Measurements from ENCODE around the gene COL20A1.
A peak's percentile ranks its signal among the peaks of the same experiment; 100 is the strongest.
"Not testable (repeated sequence)": the region's sequence is repeated elsewhere in the genome, so short reads cannot be mapped to it uniquely, and the experiment has no call there.

Gene COL20A1

GRCh38 chr20:63329331-63330083 lies 36.5 kb downstream of the COL20A1 start:
- Mint-ChIP-seq H3K36me3 (ENCODE audit: low read depth) (no peaks in the 10 kb centered on the region), H3K4me1 (peaks cover 5% of the 10 kb centered on the region), H3K27ac (no peak overlapping the region), H3K9me3 (peaks cover 8% of the 10 kb centered on the region), H3K4me3 (no peak overlapping the region), H3K27me3 (peaks cover 8% of the 10 kb centered on the region)
- ATAC-seq (no peak), DNase-seq (no peak)

GRCh38 chr20:63330084-63330760 lies 37.2 kb downstream of the COL20A1 start:
- H3K27ac Mint-ChIP-seq, result no peak overlapping the region
- H3K9me3 Mint-ChIP-seq, result peaks cover 8% of the 10 kb centered on the region
- ATAC-seq (no peak), DNase-seq (no peak)
- peaks cover 11% of the 10 kb centered on the region for H3K27me3 Mint-ChIP-seq
- no peak overlapping the region for H3K4me3 Mint-ChIP-seq
- H3K4me1 Mint-ChIP-seq, result peaks cover 5% of the 10 kb centered on the region
- no peaks in the 10 kb centered on the region for H3K36me3 Mint-ChIP-seq (ENCODE audit: low read depth)

GRCh38 chr20:63330940-63331339 lies 38.0 kb downstream of the COL20A1 start:
- no peaks in the 10 kb centered on the region for H3K36me3 Mint-ChIP-seq (ENCODE audit: low read depth)
- H3K4me1 Mint-ChIP-seq, result peaks cover 5% of the 10 kb centered on the region
- DNase-seq (no peak), ATAC-seq (no peak)
- peaks cover 8% of the 10 kb centered on the region for H3K9me3 Mint-ChIP-seq
- no peak overlapping the region for H3K27ac Mint-ChIP-seq
- H3K4me3 Mint-ChIP-seq, result no peak overlapping the region
- H3K27me3 Mint-ChIP-seq, result peaks cover 16% of the 10 kb centered on the region

GRCh38 chr20:63331741-63332400 lies 38.9 kb downstream of the COL20A1 start:
- Mint-ChIP-seq H3K36me3 (ENCODE audit: low read depth) (no peaks in the 10 kb centered on the region), H3K27ac (no peak overlapping the region), H3K9me3 (peaks cover 8% of the 10 kb centered on the region), H3K27me3 (peaks cover 22% of the 10 kb centered on the region), H3K4me3 (no peak overlapping the region), H3K4me1 (peaks cover 2% of the 10 kb centered on the region)
- ATAC-seq, result no peak
- no peak for DNase-seq

- Mint-ChIP-seq H3K4me3 (no peak overlapping the region), H3K36me3 (ENCODE audit: low read depth) (no peaks in the 10 kb centered on the region), H3K4me1 (no peaks in the 10 kb centered on the region), H3K9me3 (peaks cover 8% of the 10 kb centered on the region), H3K27ac (no peak overlapping the region), H3K27me3 (peaks cover 26% of the 10 kb centered on the region)
- no peak for ATAC-seq
- no peak for DNase-seq
These were observed 39.7 kb downstream of the COL20A1 start for GRCh38 chr20:63332488-63333240.

- H3K27ac Mint-ChIP-seq, result no peak overlapping the region
- peaks cover 8% of the 10 kb centered on the region for H3K9me3 Mint-ChIP-seq
- ATAC-seq (no peak), DNase-seq (no peak)
- H3K36me3 Mint-ChIP-seq (ENCODE audit: low read depth), result no peaks in the 10 kb centered on the region
- H3K27me3 Mint-ChIP-seq, result peaks cover 31% of the 10 kb centered on the region
- H3K4me1 Mint-ChIP-seq, result no peaks in the 10 kb centered on the region
- H3K4me3 Mint-ChIP-seq, result no peak overlapping the region
These were observed 40.4 kb downstream of the COL20A1 start for GRCh38 chr20:63333241-63333836.

- H3K36me3 Mint-ChIP-seq (ENCODE audit: low read depth), result no peaks in the 10 kb centered on the region
- no peak overlapping the region for H3K27ac Mint-ChIP-seq
- H3K4me3 Mint-ChIP-seq, result no peak overlapping the region
- peaks cover 13% of the 10 kb centered on the region for H3K9me3 Mint-ChIP-seq
- ATAC-seq, result no peak
- peaks cover 35% of the 10 kb centered on the region for H3K27me3 Mint-ChIP-seq
- no peak for DNase-seq
- no peaks in the 10 kb centered on the region for H3K4me1 Mint-ChIP-seq
These were observed 41.4 kb downstream of the COL20A1 start for GRCh38 chr20:63334356-63334755.

- peaks cover 35% of the 10 kb centered on the region for H3K27me3 Mint-ChIP-seq
- not testable (repeated sequence) for H3K4me1 Mint-ChIP-seq; ATAC-seq; H3K4me3 Mint-ChIP-seq; H3K27ac Mint-ChIP-seq; DNase-seq; H3K36me3 Mint-ChIP-seq (ENCODE audit: low read depth)
- peaks cover 20% of the 10 kb centered on the region for H3K9me3 Mint-ChIP-seq
These were observed 42.1 kb downstream of the COL20A1 start for GRCh38 chr20:63335060-63335459.

- Mint-ChIP-seq H3K36me3 (ENCODE audit: low read depth) (no peaks in the 10 kb centered on the region), H3K27ac (no peak overlapping the region), H3K9me3 (peaks cover 23% of the 10 kb centered on the region), H3K4me1 (no peaks in the 10 kb centered on the region), H3K4me3 (no peak overlapping the region), H3K27me3 (peaks cover 35% of the 10 kb centered on the region)
- ATAC-seq, result no peak
- DNase-seq, result no peak
These were observed 42.7 kb downstream of the COL20A1 start for GRCh38 chr20:63335711-63336110.

GRCh38 chr20:63336232-63336752 lies 43.3 kb downstream of the COL20A1 start:
- DNase-seq, result no peak
- no peak for ATAC-seq
- Mint-ChIP-seq H3K27ac (no peak overlapping the region), H3K4me1 (no peaks in the 10 kb centered on the region), H3K4me3 (no peak overlapping the region), H3K27me3 (peaks cover 35% of the 10 kb centered on the region), H3K9me3 (peaks cover 23% of the 10 kb centered on the region), H3K36me3 (ENCODE audit: low read depth) (no peaks in the 10 kb centered on the region)

- Mint-ChIP-seq H3K9me3 (peaks cover 14% of the 10 kb centered on the region), H3K27me3 (peaks cover 29% of the 10 kb centered on the region), H3K4me3 (no peak overlapping the region), H3K36me3 (ENCODE audit: low read depth) (no peaks in the 10 kb centered on the region), H3K27ac (no peak overlapping the region), H3K4me1 (no peaks in the 10 kb centered on the region)
- DNase-seq (no peak), ATAC-seq (no peak)
These were observed 44.9 kb downstream of the COL20A1 start for GRCh38 chr20:63337786-63338420.

GRCh38 chr20:63339154-63340094 lies 46.4 kb downstream of the COL20A1 start:
- DNase-seq; ATAC-seq; H3K36me3 Mint-ChIP-seq (ENCODE audit: low read depth); H3K4me1 Mint-ChIP-seq; H3K4me3 Mint-ChIP-seq: not testable (repeated sequence)
- peaks cover 14% of the 10 kb centered on the region for H3K9me3 Mint-ChIP-seq
- H3K27ac Mint-ChIP-seq, result peak overlapping the region; percentile 11
- peaks cover 30% of the 10 kb centered on the region for H3K27me3 Mint-ChIP-seq
